GM21786 (cell line): ENCODE measurements around the gene FCN3.
"Not testable (repeated sequence)": the region's sequence is repeated elsewhere in the genome, so short reads cannot be mapped to it uniquely, and the experiment has no call there.

Experiments
- ATAC-seq: cut with Tn5 transposase; IDR thresholded peaks from one replicate; pipeline ENCODE4 v1.9.1; 2021; ENCODE audit not compliant: unreplicated experiment

The FCN3 gene

GRCh38 chr1:27399251-27400025, 24.8 kb upstream of the FCN3 start:
- no peak for ATAC-seq

DNA sequence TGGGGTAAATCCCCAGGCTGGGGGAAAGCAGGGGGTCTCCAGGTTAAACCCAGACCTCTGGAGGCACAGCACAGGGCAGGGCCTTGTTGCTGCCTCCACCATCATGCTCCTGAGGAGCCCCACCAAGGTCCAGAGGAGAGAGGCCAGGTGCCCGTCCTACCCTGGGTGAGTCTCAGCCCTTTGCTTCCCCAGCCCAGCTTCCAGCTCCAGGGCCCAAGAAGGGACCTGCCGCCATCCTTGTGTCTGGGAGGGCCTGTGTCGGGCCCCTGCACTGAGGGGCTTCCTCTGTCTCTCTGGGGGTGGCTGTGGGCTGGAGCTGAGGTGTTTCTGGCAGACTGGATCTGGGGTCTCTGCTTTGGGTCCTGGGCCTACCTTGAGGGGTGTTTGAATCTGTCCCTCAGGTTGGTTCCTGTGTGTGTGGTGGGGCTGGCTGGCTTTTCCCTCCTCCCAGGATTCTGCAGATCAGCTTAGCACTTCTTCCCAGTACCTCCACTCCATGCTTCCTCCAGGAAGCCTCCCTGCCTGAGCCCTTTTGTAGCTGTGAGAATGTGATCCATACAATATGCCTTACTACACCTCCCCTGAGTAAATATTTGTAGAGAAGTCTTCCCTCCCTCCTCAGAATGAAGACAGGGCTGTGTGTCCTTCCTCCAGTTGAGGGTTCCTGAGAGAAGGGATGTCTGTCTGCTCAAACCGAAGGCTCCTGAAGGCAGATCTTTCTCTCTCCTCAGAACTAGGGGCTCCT, 24.0 kb upstream of the FCN3 start:
- ATAC-seq: no peak

DNA sequence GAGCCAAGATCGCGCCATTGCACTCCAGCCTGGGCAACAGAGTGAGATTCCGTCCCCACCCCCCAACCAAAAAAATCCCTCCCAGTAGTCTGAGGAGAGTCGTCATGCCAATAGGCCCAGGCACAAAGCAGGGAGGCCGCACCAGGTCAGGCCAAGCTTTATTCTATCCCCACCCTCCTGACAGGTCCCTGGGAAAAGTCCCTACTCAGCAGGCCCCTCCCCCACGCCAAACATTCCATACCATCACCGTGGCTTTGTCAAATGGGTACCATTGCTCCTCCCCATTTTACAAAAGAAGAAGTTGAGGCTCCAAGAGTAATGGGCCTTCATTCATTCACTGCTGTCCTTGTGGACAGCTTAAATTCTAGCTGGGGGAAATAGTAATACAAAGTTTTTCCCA, 23.1 kb upstream of the FCN3 start:
- no peak for ATAC-seq

GRCh38 chr1:27397110-27397509, 22.5 kb upstream of the FCN3 start:
- no peak for ATAC-seq

DNA sequence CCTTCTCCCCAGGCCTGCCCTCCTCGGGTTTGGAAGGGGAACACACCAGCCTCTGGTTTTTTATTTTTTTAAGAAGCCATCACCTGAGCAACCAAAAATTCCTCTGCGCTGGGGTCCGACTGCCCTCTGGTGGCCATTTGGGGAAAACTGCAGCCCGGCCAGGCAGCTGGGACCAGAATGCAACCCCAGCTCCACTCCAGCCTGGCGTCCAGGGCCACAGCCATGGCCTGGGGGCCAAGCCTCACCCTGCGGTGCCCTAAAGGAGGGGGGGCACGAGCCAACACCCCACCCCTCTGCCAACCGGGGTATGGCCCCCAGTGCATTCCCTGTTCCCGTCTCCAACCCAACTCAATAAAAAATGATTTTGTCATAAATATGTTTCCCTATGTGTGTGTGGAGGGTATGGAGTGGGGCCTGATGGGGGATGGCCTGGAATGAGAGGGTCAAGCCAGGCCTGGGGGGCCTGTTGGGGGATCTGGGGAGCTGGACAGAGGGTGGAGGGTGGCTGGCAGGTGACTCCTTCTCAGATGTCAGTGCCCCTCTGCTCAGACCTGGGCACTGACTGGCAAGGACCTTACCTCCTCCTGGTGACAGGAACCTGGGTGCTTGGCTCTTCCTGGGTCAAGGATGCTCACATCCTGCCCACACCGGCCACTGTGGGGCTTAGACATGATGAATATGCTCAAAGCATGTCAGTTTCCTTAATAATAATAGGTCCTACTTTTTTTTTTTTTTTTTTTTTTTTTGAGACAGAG, 21.0 kb upstream of the FCN3 start:
- no peak for ATAC-seq

GRCh38 chr1:27394925-27395324, 20.3 kb upstream of the FCN3 start:
- ATAC-seq: no peak

DNA sequence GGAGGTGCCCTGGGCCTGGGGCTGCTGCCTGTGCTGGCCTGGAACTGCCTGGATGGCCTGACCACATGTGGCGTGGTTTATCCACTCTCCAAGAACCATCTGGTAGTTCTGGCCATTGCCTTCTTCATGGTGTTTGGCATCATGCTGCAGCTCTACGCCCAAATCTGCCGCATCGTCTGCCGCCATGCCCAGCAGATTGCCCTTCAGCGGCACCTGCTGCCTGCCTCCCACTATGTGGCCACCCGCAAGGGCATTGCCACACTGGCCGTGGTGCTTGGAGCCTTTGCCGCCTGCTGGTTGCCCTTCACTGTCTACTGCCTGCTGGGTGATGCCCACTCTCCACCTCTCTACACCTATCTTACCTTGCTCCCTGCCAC, 19.6 kb upstream of the FCN3 start:
- ATAC-seq: no peak

- no peak for ATAC-seq
Measured at GRCh38 chr1:27393641-27394281, 19.1 kb upstream of the FCN3 start.

GRCh38 chr1:27392778-27393635, 18.4 kb upstream of the FCN3 start:
- peak; percentile 4 for ATAC-seq

DNA sequence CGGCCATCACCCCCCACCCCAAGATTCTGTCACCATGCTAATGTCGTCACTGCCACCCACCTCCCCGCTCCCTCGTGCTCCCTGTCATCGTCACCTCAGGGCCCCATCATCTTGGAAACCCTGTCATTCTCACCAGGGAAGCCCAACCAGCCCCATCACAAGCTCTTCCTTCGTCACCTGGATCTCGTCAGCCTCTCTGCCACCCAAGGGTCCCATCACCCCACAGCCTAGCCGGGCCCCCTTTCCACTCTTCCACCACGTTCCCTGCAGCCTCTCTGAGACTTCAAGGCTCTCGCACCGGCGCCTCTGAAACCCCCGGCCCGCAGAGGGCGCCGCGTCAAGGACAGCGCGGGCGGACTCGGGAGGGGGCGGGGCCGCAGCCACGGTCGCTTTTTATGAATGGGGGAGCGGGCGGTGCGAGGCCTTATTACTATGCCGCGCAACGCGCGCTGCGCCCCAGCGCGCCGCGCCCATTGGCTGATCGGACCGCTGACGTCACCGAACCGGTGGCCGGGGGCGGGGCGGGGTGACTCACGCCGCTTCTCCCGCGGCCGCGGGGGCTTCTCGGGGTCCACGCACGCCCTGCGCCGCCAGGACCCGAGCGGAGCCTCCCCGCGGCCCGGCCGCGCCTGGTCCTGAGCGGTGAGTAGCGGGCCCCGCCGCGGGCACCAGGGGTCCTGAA, 17.6 kb upstream of the FCN3 start, which contains the start of gene GPR3:
Gene GPR3, plus strand, starts transcription at position 527 of the 682 bp plus-strand sequence. CDS start 1,177 bp downstream, outside the sequence.
- ATAC-seq: peak; percentile 77

DNA sequence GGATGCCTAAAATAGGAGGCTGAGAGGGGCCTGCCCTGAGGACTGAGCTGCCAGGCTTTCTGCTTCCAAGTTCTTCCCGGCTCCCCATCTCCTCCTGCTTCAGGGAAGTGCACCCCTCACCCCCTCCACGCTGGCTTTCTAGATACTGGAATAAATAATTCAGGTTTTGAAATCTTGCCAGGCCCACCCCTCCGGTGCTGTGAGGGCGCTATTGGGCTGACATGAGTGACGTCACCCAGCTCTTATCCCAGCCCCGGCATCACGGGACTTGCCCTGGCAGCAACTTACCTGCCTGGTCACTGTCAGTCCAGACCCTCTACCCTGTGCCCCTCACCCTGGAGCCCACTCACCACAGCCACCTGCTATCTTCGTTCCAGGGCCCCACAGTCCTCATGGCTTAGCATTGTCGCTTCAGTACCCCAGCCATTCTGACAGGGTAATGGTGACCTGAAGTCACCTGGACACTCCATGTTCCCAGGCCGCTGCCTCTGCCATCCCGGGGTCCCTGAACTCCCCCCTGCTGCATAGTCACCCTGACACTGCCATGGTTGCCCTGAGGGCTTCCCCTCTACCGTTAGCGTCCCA, 17.0 kb upstream of the FCN3 start:
- no peak for ATAC-seq

DNA sequence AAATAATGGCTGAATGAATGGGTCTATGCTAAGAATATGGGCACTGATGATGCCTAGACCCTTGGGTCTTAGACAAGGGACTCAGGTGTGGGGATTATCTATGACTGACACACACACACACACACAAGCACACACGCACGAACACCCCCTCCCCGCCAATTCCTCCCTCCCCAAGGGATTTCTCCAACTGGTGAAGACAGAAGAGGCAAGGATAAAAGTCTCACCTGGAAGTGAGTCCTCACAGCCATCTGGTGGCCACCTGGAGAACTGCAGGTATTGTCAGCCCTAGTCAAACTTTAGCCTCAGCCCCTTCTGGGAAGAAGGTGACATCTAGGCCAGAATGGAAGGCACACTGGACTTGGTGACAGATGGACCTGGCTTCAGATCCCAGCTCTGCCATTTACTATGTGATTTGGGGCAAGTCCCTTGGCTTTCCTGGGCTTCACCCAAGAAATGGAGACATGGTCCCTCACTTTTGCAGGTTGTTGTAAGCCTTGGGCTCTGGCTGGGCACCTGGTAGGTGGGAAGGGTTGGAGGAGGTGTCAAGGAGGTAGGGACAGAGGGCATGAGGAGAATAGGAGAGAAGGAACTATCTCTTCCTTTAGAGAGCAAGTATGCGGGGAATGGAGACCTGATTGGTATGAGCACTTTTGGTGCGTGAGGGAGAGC, 13.8 kb upstream of the FCN3 start:
- no peak for ATAC-seq

DNA sequence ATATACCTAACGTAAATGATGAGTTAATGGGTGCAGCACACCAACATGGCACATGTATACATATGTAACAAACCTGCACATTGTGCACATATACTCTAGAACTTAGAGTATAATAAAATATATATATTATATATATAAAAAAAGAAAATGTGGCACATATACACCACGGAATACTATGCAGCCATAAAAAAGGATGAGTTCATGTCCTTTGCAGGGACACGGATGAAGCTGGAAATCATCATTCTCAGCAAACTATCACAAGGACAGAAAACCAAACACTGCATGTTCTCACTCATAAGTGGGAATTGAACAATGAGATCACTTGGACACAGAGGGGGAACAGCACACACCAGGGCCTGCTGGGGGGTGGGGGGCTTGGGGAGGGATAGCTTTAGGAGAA, 10.2 kb upstream of the FCN3 start:
- not testable (repeated sequence) for ATAC-seq

DNA sequence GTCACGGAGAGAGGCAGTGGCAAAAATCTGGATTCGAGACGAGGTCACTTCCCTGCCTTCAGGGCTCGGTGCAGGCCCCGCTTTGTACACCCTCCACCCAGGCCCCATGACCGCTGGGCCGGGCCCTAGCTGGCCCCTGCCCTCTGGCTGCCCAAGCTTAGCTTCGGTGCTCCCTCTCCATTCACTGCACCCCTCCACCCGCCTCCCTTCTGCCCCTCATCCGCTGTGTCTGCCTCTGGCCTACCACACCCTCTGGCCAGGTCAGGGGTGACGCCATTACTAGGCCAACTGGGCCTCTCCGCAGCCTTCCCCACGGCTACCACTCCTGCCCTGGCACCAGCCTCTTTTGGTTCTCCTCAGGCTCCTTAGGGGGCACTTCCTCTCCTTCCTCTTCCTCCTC, 9.0 kb upstream of the FCN3 start:
- ATAC-seq: no peak

GRCh38 chr1:27383039-27383605, 8.5 kb upstream of the FCN3 start, which contains the start of gene CD164L2:
CD164L2 (minus strand) TSS chr1:27383333; CDS start chr1:27383239, 94 bp downstream.
- no peak for ATAC-seq

GRCh38 chr1:27381969-27382762, 7.5 kb upstream of the FCN3 start:
- no peak for ATAC-seq
